ENCODE results near the gene VPS13D.
"Not testable (repeated sequence)": the region's sequence is repeated elsewhere in the genome, so short reads cannot be mapped to it uniquely, and the experiment has no call there.

- TF ChIP-seq CTCF (IDR thresholded peaks at IDR 0.05; ENCODE audit: low read length); EZH2 (IDR thresholded peaks at IDR 0.05; ENCODE audit: borderline replicate concordance, low read length): not testable (repeated sequence)
These were observed 308.7 kb downstream of the VPS13D start for GRCh38 chr1:12538536-12538935.
